Measurements from ENCODE around the gene CUBN.

Gene CUBN

GRCh38 chr10:16950656-16951601, 178.7 kb downstream of the CUBN start:
- DNase-seq (ENCODE audit: low read depth), result no peak

- DNase-seq (ENCODE audit: low read depth), result no peak
These were observed 179.8 kb downstream of the CUBN start for GRCh38 chr10:16949816-16950215.

- DNase-seq (ENCODE audit: low read depth), result peak; percentile 20
These were observed 181.2 kb downstream of the CUBN start for GRCh38 chr10:16948361-16948760.

- no peak for DNase-seq (ENCODE audit: low read depth)
These were observed 182.5 kb downstream of the CUBN start for GRCh38 chr10:16947069-16947468.

- DNase-seq (ENCODE audit: low read depth), result no peak
These were observed 184.0 kb downstream of the CUBN start for GRCh38 chr10:16945593-16945992.

- no peak for DNase-seq (ENCODE audit: low read depth)
These were observed 184.6 kb downstream of the CUBN start for GRCh38 chr10:16944986-16945385.

- DNase-seq (ENCODE audit: low read depth), result no peak
These were observed 185.2 kb downstream of the CUBN start for GRCh38 chr10:16944402-16944801.

- no peak for DNase-seq (ENCODE audit: low read depth)
These were observed 186.0 kb downstream of the CUBN start for GRCh38 chr10:16943295-16944285.

GRCh38 chr10:16942381-16943078, 187.1 kb downstream of the CUBN start:
- DNase-seq (ENCODE audit: low read depth), result no peak

- no peak for DNase-seq (ENCODE audit: low read depth)
These were observed 187.7 kb downstream of the CUBN start for GRCh38 chr10:16941870-16942269.

- no peak for DNase-seq (ENCODE audit: low read depth)
These were observed 188.5 kb downstream of the CUBN start for GRCh38 chr10:16941067-16941466.

GRCh38 chr10:16938952-16939351, 190.7 kb downstream of the CUBN start:
- DNase-seq (ENCODE audit: low read depth), result no peak

- DNase-seq (ENCODE audit: low read depth), result no peak
These were observed 195.2 kb downstream of the CUBN start for GRCh38 chr10:16934461-16934860.

GRCh38 chr10:16933783-16934182, 195.8 kb downstream of the CUBN start:
- no peak for DNase-seq (ENCODE audit: low read depth)

GRCh38 chr10:16931930-16932329, 197.7 kb downstream of the CUBN start:
- no peak for DNase-seq (ENCODE audit: low read depth)

GRCh38 chr10:16930540-16930939, 199.1 kb downstream of the CUBN start:
- DNase-seq (ENCODE audit: low read depth), result no peak

- DNase-seq (ENCODE audit: low read depth), result no peak
These were observed 200.5 kb downstream of the CUBN start for GRCh38 chr10:16929069-16929468.

- no peak for DNase-seq (ENCODE audit: low read depth)
These were observed 202.1 kb downstream of the CUBN start for GRCh38 chr10:16927546-16927945.

GRCh38 chr10:16923726-16924125, 205.9 kb downstream of the CUBN start:
- DNase-seq (ENCODE audit: low read depth), result no peak

- no peak for DNase-seq (ENCODE audit: low read depth)
These were observed 206.3 kb downstream of the CUBN start for GRCh38 chr10:16923309-16923708.

- no peak for DNase-seq (ENCODE audit: low read depth)
These were observed 210.3 kb downstream of the CUBN start for GRCh38 chr10:16919121-16919982.
